Caco-2 (cell line): ENCODE measurements around the gene EMILIN1. TPM values are rescaled to one million over a fixed set of nuclear protein-coding genes. Genes with fewer than 3 reads are reported as not detected.

ENCODE experiments used
- BruUV-seq: library from RNA; stranded (reverse); fragments of 400-500 nt; replicated peaks from 2 replicates; lab custom pipeline; 2021; lab: Mats Ljungman, UMichigan
- CTCF ChIA-PET: fragments of 300-600 bp; sonication (Branson Sonifier 250); formaldehyde crosslinking; loops from one replicate; lab custom pipeline; 2022; ENCODE audit warnings: antibody characterized with exemption; lab: Charles Lee
- POLR2A ChIA-PET: fragments of 300-600 bp; sonication (Branson Sonifier 250); formaldehyde crosslinking; loops from one replicate; lab custom pipeline; 2022; ENCODE audit warnings: antibody characterized with exemption; lab: Charles Lee
- DNase-seq, 2 experiments: peaks; one replicate each; pipeline versions ENCODE4 v3.0.0 to v3.0.0-alpha.2; 2020 to 2022
- H3K27me3 ChIP-seq: replicated peaks from 2 replicates; pipeline ENCODE4 v1.6.0; 2011; ENCODE audit warnings: low read length; ENCODE audit not compliant: control insufficient read depth, insufficient read depth
- H3K36me3 ChIP-seq: 2 replicates; pipeline ENCODE4 v1.5.1; 2011; ENCODE audit warnings: low read length; ENCODE audit not compliant: control insufficient read depth, insufficient read depth
- H3K4me1 ChIP-seq: fragments of 250-450 bp; sonication (Bioruptor Pico); 2 replicates; pipeline ENCODE4 v1.5.1; 2020; ENCODE audit warnings: mild to moderate bottlenecking
- H3K4me3 ChIP-seq: 2 replicates; pipeline ENCODE4 v1.5.1; 2011; ENCODE audit warnings: low read depth, mild to moderate bottlenecking, control low read depth, low read length
- H3K9me3 ChIP-seq: fragments of 250-450 bp; sonication (Bioruptor Pico); 2 replicates; pipeline ENCODE4 v1.5.1; 2020; ENCODE audit warnings: mild to moderate bottlenecking, moderate library complexity
- H3K27ac Mint-ChIP-seq: one replicate; pipeline ENCODE4 v1.8.0; 2022; ENCODE audit warnings: mixed read lengths; ENCODE audit not compliant: unreplicated experiment
- H3K27me3 Mint-ChIP-seq: one replicate; pipeline ENCODE4 v1.8.0; 2022; ENCODE audit warnings: mixed read lengths; ENCODE audit not compliant: insufficient read depth, unreplicated experiment
- H3K36me3 Mint-ChIP-seq: one replicate; pipeline ENCODE4 v1.8.0; 2022; ENCODE audit warnings: mild to moderate bottlenecking, mixed read lengths; ENCODE audit not compliant: insufficient read depth, unreplicated experiment
- H3K4me1 Mint-ChIP-seq: one replicate; pipeline ENCODE4 v1.8.0; 2022; ENCODE audit warnings: low read depth, mixed read lengths; ENCODE audit not compliant: unreplicated experiment
- H3K4me3 Mint-ChIP-seq: one replicate; pipeline ENCODE4 v1.8.0; 2022; ENCODE audit warnings: mild to moderate bottlenecking, moderate library complexity, mixed read lengths; ENCODE audit not compliant: unreplicated experiment
- H3K9me3 Mint-ChIP-seq: one replicate; pipeline ENCODE4 v1.8.0; 2022; ENCODE audit warnings: mixed read lengths; ENCODE audit not compliant: unreplicated experiment
- intact Hi-C: fragments of 100-400 bp; cut with micrococcal nuclease; formaldehyde crosslinking; loops from one replicate; pipeline ENCODE4 v1.10.0; 2022; ENCODE audit not compliant: unreplicated experiment
- total RNA-seq: library from RNA; stranded (reverse); gene quantifications from 2 replicates; pipeline ENCODE4 v1.2.3, GENCODE V29; 2022
- TF ChIP-seq, protein P1 (sequence below), 2 experiments: fragments of 200-600 bp in 1 of 2; IDR thresholded peaks; 1 replicate in 1 of 2; 2 replicates in 1 of 2; pipeline versions ENCODE4 v1.5.1 to v1.8.0; 2011 to 2022; ENCODE audit warnings: antibody characterized with exemption in 1 of 2, control low read depth in 1 of 2, inconsistent platforms in 1 of 2, low read depth in 1 of 2, low read length in 1 of 2, mild to moderate bottlenecking in 1 of 2, moderate library complexity in 1 of 2; ENCODE audit not compliant: insufficient read depth in 1 of 2, severe bottlenecking in 1 of 2, unreplicated experiment in 1 of 2

The EMILIN1 gene
- total RNA-seq, 1 experiment from 2014 or later, result 0.43 TPM

DNA sequence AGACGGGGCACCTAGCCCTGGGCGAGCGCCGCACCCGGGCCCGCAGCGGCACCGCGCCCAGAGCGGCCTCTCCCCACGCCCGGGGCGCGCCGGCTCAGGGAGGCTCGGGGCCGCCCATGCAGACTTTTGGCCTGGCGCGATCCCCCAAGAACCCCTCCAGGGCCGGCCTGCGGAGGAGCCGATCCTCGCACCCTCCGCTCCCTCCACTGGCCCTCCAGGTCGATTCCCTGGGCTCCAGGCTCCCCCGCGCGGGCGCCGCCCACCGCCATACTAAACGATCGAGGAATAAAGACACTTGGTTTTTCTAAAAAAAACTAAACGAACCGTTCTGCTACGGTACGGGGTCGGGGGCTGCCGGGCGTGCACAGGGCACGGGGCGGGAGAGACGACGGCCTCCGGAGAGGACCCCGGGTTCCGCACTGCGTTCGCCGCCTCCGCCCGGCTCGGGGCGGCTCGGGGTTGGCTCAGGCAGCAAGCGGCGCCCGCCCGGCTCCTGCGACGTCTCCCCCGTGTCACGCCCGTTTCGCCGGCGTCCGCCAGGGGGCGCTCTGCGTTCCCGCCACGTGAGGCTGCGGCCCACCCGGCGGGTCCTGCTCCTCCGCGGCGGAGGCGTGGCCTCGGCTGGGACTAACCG lies 7.8 kb downstream of the EMILIN1 start:
- H3K27me3 Mint-ChIP-seq, result no peaks in the 10 kb centered on the region
- Histone ChIP-seq H3K4me3 (peak overlapping the region; percentile 86), H3K27me3 (no peaks in the 10 kb centered on the region), H3K9me3 (no peaks in the 10 kb centered on the region), H3K36me3 (no peaks in the 10 kb centered on the region), H3K4me1 (peaks cover 7% of the 10 kb centered on the region)
- peak; percentile 94 to 99 for DNase-seq
- TF ChIP-seq, protein P1, sequence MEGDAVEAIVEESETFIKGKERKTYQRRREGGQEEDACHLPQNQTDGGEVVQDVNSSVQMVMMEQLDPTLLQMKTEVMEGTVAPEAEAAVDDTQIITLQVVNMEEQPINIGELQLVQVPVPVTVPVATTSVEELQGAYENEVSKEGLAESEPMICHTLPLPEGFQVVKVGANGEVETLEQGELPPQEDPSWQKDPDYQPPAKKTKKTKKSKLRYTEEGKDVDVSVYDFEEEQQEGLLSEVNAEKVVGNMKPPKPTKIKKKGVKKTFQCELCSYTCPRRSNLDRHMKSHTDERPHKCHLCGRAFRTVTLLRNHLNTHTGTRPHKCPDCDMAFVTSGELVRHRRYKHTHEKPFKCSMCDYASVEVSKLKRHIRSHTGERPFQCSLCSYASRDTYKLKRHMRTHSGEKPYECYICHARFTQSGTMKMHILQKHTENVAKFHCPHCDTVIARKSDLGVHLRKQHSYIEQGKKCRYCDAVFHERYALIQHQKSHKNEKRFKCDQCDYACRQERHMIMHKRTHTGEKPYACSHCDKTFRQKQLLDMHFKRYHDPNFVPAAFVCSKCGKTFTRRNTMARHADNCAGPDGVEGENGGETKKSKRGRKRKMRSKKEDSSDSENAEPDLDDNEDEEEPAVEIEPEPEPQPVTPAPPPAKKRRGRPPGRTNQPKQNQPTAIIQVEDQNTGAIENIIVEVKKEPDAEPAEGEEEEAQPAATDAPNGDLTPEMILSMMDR (IDR thresholded peaks at IDR 0.05; ENCODE audit: insufficient read depth in 1 of 2, low read depth in 1 of 2, low read length in 1 of 2, severe bottlenecking in 1 of 2, unreplicated experiment in 1 of 2), result peak; percentile 74 to 88
- intact Hi-C loops, result loop anchor here (1.0 kb wide), 2 partner anchors 15 to 36 kb away; partner anchors contain the start of gene OST4
- peak overlapping the region; percentile 66 for H3K27ac Mint-ChIP-seq
- BruUV-seq, result no TSS peak
- H3K9me3 Mint-ChIP-seq, result no peaks in the 10 kb centered on the region
- POLR2A ChIA-PET, result interaction anchor here (1.0 to 1.3 kb wide), 2 partner anchors 15 to 131 kb away, joined by 3 to 5 read pairs; partner anchors contain the start of genes CAD and OST4
- CTCF ChIA-PET, result interaction anchor here (0.8 to 2.5 kb wide), 8 partner anchors 11 to 206 kb away, joined by 3 to 11 read pairs (median 4); partner anchors contain the start of genes ABHD1 and AGBL5
- peak overlapping the region; percentile 89 for H3K4me3 Mint-ChIP-seq
- peaks cover 3% of the 10 kb centered on the region for H3K36me3 Mint-ChIP-seq
- peaks cover 14% of the 10 kb centered on the region for H3K4me1 Mint-ChIP-seq

DNA sequence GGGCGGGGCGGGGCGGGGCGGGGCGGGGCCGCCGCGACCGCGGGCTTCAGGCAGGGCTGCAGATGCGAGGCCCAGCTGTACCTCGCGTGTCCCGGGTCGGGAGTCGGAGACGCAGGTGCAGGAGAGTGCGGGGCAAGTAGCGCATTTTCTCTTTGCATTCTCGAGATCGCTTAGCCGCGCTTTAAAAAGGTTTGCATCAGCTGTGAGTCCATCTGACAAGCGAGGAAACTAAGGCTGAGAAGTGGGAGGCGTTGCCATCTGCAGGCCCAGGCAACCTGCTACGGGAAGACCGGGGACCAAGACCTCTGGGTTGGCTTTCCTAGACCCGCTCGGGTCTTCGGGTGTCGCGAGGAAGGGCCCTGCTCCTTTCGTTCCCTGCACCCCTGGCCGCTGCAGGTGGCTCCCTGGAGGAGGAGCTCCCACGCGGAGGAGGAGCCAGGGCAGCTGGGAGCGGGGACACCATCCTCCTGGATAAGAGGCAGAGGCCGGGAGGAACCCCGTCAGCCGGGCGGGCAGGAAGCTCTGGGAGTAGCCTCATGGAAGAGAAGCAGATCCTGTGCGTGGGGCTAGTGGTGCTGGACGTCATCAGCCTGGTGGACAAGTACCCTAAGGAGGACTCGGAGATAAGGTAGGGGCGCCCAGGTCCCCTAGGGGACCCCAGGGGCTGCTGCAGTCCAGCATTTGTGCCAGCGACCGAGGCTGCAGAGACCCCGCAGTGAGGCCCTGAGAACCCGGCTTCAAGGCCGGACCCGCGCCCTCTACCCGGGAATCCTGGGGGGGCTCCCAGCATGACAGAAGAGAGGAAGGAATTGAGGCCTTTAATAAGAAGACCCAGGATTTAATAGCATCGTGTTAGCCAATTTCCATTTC lies 8.5 kb downstream of the EMILIN1 start, which contains the start of gene KHK:
TSS of gene KHK (plus strand) at position 49 of the 870 bp plus-strand sequence. CDS start at position 537, 488 bp downstream.
- H3K27ac Mint-ChIP-seq, result peak within 1 kb of the TSS; percentile 66
- H3K36me3 Mint-ChIP-seq, result no peaks in the 10 kb centered on the region
- ChIA-PET POLR2A (interaction anchor here (0.5 to 1.3 kb wide), 7 partner anchors 9 to 206 kb away, joined by 3 to 6 read pairs (median 4); partner anchors contain the start of genes CAD, OST4 and TMEM214), CTCF (interaction anchor here (0.6 to 2.5 kb wide), 13 partner anchors 10 to 240 kb away, joined by 3 to 11 read pairs (median 5); partner anchors contain the start of genes ABHD1, AGBL5 and OST4)
- TF ChIP-seq, protein P1 (IDR thresholded peaks at IDR 0.05; ENCODE audit: insufficient read depth in 1 of 2, low read depth in 1 of 2, low read length in 1 of 2, severe bottlenecking in 1 of 2, unreplicated experiment in 1 of 2), result no peak
- Histone ChIP-seq H3K9me3 (no peaks in the 10 kb centered on the region), H3K4me3 (peak within 1 kb of the TSS; percentile 86), H3K36me3 (no peaks in the 10 kb centered on the region), H3K4me1 (peaks cover under 1% of the 10 kb centered on the region; the same call in 1 of the 2 replicates), H3K27me3 (no peaks in the 10 kb centered on the region)
- peak; percentile 75 to 76 for DNase-seq
- intact Hi-C loops, result loop anchor here (1.0 kb wide), 2 partner anchors 16 to 37 kb away; partner anchors contain the start of gene OST4
- H3K4me1 Mint-ChIP-seq, result peaks cover 12% of the 10 kb centered on the region
- no peaks in the 10 kb centered on the region for H3K27me3 Mint-ChIP-seq
- TSS peak; percentile 35 for BruUV-seq
- peak within 1 kb of the TSS; percentile 89 for H3K4me3 Mint-ChIP-seq
- H3K9me3 Mint-ChIP-seq, result no peaks in the 10 kb centered on the region
